Naive thymus-derived CD4-positive, alpha-beta T cell (primary cell): Measurements from ENCODE around the gene MYCL. TPM values are rescaled to one million over a fixed set of nuclear protein-coding genes. Genes with fewer than 3 reads are reported as not detected.

Experiments used
- ATAC-seq: fragments of 150-1000 bp; cut with Tn5 transposase; 2 replicates; pipeline ENCODE4 v1.10.0; 2021; ENCODE audit warnings: mild to moderate bottlenecking, moderate library complexity
- CTCF ChIA-PET: fragments of 350-600 bp; sonication (Branson Sonifier 250); formaldehyde crosslinking; loops from one replicate; lab custom pipeline; 2021; ENCODE audit warnings: antibody characterized with exemption; lab: Charles Lee
- POLR2A ChIA-PET: fragments of 350-600 bp; sonication (Branson Sonifier 250); formaldehyde crosslinking; loops from one replicate; lab custom pipeline; 2021; ENCODE audit warnings: antibody characterized with exemption, inconsistent platforms; lab: Charles Lee
- DNase-seq, 9 donors: peaks; one replicate each; pipeline versions ENCODE4 v3.0.0 to v3.0.0-alpha.2; 2020 to 2022; ENCODE audit warnings: mixed read lengths in 1 of 9
- H3K27ac ChIP-seq: one replicate; pipeline ENCODE4 v1.7.0; 2013; ENCODE audit warnings: mild to moderate bottlenecking, low read depth, low read length, moderate library complexity
- H3K27me3 ChIP-seq, 2 donors: one replicate each; pipeline ENCODE4 v1.7.0; 2013; ENCODE audit warnings: low read length in 2 of 2, mild to moderate bottlenecking in 2 of 2, moderate library complexity in 2 of 2; ENCODE audit not compliant: control insufficient read depth in 2 of 2, insufficient read depth in 2 of 2
- H3K36me3 ChIP-seq, 3 experiments: 1 replicate in 2 of 3; 2 replicates in 1 of 3; pipeline ENCODE4 v1.7.0; 2013; ENCODE audit warnings: low read length in 3 of 3, mild to moderate bottlenecking in 3 of 3, moderate library complexity in 1 of 3; ENCODE audit not compliant: insufficient read depth in 3 of 3, control insufficient read depth in 2 of 3
- H3K4me1 ChIP-seq, 2 donors: one replicate each; pipeline ENCODE4 v1.7.0; 2013; ENCODE audit warnings: low read length in 2 of 2, mild to moderate bottlenecking in 2 of 2, moderate library complexity in 1 of 2; ENCODE audit not compliant: control insufficient read depth in 2 of 2, insufficient read depth in 2 of 2
- H3K4me3 ChIP-seq: 2 replicates; pipeline ENCODE4 v1.7.0; 2013; ENCODE audit warnings: mild to moderate bottlenecking, low read length
- H3K9me3 ChIP-seq, 3 experiments: 1 replicate in 2 of 3; 2 replicates in 1 of 3; pipeline ENCODE4 v1.7.0; 2013; ENCODE audit warnings: low read length in 3 of 3; ENCODE audit not compliant: control insufficient read depth in 2 of 3
- H3K27ac Mint-ChIP-seq, 9 donors: one replicate each; pipeline ENCODE4 v1.8.0; 2020 to 2022; ENCODE audit warnings: mixed read lengths in 9 of 9, mild to moderate bottlenecking in 8 of 9, moderate library complexity in 5 of 9, inconsistent platforms in 2 of 9
- H3K27me3 Mint-ChIP-seq, 5 donors: one replicate each; pipeline ENCODE4 v1.8.0; 2021 to 2022; ENCODE audit warnings: mixed read lengths in 5 of 5, mild to moderate bottlenecking in 1 of 5
- H3K36me3 Mint-ChIP-seq, 5 donors: one replicate each; pipeline ENCODE4 v1.8.0; 2020 to 2022; ENCODE audit warnings: mixed read lengths in 5 of 5, mild to moderate bottlenecking in 3 of 5, inconsistent platforms in 1 of 5
- H3K4me1 Mint-ChIP-seq, 7 donors: one replicate each; pipeline ENCODE4 v1.8.0; 2020 to 2022; ENCODE audit warnings: mixed read lengths in 7 of 7, mild to moderate bottlenecking in 3 of 7, inconsistent platforms in 1 of 7
- H3K4me3 Mint-ChIP-seq, 10 donors: one replicate each; pipeline ENCODE4 v1.8.0; 2020 to 2022; ENCODE audit warnings: mild to moderate bottlenecking in 10 of 10, mixed read lengths in 10 of 10, moderate library complexity in 6 of 10, inconsistent platforms in 2 of 10
- H3K9me3 Mint-ChIP-seq, 11 donors: one replicate each; pipeline ENCODE4 v1.8.0; 2020 to 2022; ENCODE audit warnings: mixed read lengths in 11 of 11, mild to moderate bottlenecking in 4 of 11, inconsistent platforms in 1 of 11, moderate library complexity in 1 of 11
- intact Hi-C, 2 donors: fragments of 100-400 bp; cut with micrococcal nuclease; formaldehyde crosslinking; loops; one replicate each; pipeline ENCODE4 v1.15.1; 2023
- polyA plus RNA-seq, 2 donors: library from polyadenylated mRNA; unstranded; fragments of 300-500 nt; fragmentation: Illumina TruSeq; gene quantifications; one replicate each; pipeline ENCODE4 v1.2.3, GENCODE V29; 2021
- total RNA-seq, 6 experiments: library from RNA in 5 of 6; stranded (reverse) in 5 of 6; gene quantifications; 1 replicate in 5 of 6; 2 replicates in 1 of 6; pipeline ENCODE4 v1.2.3 and lab custom pipeline; 2021 to 2026

The MYCL gene
- total and polyA plus RNA-seq, 7 experiments from 2014 or later, result 0.05 to 8.1 (median 0.46) TPM; not detected in 2

DNA sequence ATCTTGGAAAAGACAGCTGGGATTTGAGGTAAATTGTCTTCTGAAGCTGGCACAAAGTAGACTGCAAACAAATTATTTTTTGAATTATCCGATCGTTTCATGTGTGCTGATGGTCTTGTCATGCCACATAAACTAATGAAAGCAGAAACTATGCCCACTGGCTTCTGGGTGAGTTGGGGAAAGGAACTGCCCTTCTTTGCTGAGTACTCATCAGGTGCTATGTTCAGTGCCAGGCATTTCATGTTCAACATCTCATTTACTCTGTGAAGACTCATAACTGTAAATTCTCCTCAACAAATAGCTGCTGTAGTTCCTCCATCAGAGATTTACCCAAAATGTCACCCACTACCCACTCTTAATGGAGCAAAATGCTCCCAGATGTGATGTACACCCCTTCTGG lies 19.6 kb downstream of the MYCL start:
- CTCF ChIA-PET, result interaction anchor here (0.6 to 1.5 kb wide), 3 partner anchors 20 to 65 kb away, joined by 3 to 4 read pairs (median 3); no protein-coding TSS in a partner anchor
- H3K4me3 ChIP-seq, result no peak overlapping the region

DNA sequence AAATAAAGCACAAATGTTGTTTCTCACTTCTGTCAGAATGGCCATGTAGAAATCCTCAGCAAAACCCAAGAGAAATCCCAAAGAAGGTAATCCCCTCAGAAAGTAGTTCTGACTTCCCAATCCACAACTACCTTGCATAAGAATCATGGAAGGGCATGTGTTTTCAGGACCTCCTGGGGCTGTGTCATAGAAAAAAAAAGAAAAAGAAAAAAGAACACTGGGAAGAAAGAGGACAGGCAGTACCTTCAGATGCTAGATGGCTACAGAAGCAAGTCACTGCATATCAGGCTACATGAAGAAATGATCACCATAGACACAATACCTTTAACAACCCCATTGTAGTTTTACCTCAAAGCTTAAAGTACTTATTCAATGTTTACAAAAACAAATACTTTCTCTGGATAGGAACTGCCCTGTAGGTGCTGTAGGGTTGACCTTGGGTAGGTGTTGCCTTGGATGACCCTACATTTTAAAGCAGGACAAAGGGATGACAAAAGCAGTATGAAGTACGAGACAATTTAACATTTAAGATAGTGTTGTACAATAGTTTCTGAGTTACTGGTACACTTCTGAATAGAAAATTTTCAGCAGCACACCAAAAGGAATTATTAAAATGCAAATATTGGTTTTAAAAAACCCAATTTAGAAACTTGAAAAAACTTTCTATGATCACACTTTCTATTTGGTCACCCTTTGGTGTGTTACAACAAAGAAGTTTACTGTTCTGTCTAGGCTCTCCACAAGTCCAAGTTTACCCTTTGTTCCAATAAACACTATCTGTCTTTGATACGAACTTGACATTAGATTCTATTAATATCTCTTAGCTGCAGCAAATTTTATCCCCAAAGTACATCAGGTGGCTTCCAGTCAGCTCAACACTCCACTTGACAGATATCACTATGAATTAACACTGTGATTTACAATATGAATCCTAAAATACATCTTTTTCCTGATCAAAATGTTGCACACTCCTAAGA lies 23.4 kb downstream of the MYCL start:
- ChIA-PET POLR2A (no interaction called here), CTCF (interaction anchor here (1.2 kb wide), 1 partner anchor 154 kb away, joined by 3 read pairs; no protein-coding TSS in a partner anchor)
- Mint-ChIP-seq H3K4me1 (peaks cover 36 to 75% (median 62%) of the 10 kb centered on the region in 7 donors), H3K36me3 (peaks cover 7 to 20% (median 14%) of the 10 kb centered on the region in 5 donors), H3K4me3 (no peak overlapping the region), H3K9me3 (no peaks in the 10 kb centered on the region), H3K27ac (peak overlapping the region in 1 of 9 donors; percentile 41), H3K27me3 (no peaks in the 10 kb centered on the region)
- Histone ChIP-seq H3K36me3 (peaks cover 0 to 4% (median 0%) of the 10 kb centered on the region in 3 experiments), H3K4me1 (peaks cover 9 to 16% of the 10 kb centered on the region in 2 donors), H3K27ac (no peak overlapping the region), H3K27me3 (no peaks in the 10 kb centered on the region), H3K4me3 (no peak overlapping the region), H3K9me3 (no peaks in the 10 kb centered on the region)
- DNase-seq (no peak), ATAC-seq (no peak)
- intact Hi-C loops, result no loop called here

More for the DNA sequence above, 19.6 kb downstream of the MYCL start:
- Mint-ChIP-seq H3K9me3 (no peaks in the 10 kb centered on the region), H3K27me3 (peaks cover 0 to 3% (median 0%) of the 10 kb centered on the region in 5 donors), H3K4me1 (peaks cover 32 to 57% (median 46%) of the 10 kb centered on the region in 7 donors), H3K27ac (peak overlapping the region in 2 of 9 donors; percentile 44 to 78), H3K36me3 (peaks cover 1 to 9% (median 4%) of the 10 kb centered on the region in 5 donors), H3K4me3 (peak overlapping the region; percentile 90 to 97 (median 95))
- Histone ChIP-seq H3K9me3 (no peaks in the 10 kb centered on the region), H3K27ac (no peak overlapping the region), H3K36me3 (peaks cover 0 to 5% (median 0%) of the 10 kb centered on the region in 3 experiments), H3K27me3 (no peaks in the 10 kb centered on the region), H3K4me1 (peaks cover 9 to 16% of the 10 kb centered on the region in 2 donors)
- DNase-seq (no peak), ATAC-seq (no peak)
- intact Hi-C loops, result loop anchor here (2.0 to 10.0 kb wide), 5 partner anchors 35 to 1867 kb away; partner anchors contain the start of genes MFSD2A (in 1 of the 2), PABPC4 (in 1 of the 2) and UTP11 (in 1 of the 2)
- POLR2A ChIA-PET, result interaction anchor here (1.0 kb wide), 1 partner anchor 40 kb away, joined by 3 read pairs; no protein-coding TSS in a partner anchor

DNA sequence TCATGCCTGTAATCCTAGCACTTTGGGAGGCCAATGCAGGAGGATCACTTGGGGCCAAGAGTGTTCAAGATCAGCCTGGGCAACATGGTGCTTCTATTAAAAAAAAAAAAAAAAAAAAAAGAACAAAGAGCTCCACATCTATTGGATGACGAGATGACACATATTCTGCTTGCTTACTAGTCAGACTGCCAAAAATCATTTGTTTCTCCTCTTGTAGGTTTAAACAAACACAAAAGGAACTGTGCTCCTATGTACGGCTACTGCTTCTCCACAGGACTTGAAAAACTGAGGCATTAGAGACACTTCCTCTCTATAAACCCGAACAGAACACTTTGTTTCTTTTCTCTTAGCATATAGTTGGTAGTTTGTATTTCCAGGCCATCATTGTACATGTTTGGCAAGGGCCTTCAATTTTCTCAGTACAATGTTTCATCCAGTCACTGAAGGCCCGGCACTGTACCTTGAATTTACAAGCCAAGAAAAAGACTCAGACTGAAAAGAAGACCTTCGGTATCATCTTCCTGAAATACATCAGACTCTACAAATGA lies 24.4 kb downstream of the MYCL start:
- H3K36me3 Mint-ChIP-seq, result peaks cover 7 to 20% (median 14%) of the 10 kb centered on the region in 5 donors
- Histone ChIP-seq H3K4me1 (peaks cover 3 to 15% of the 10 kb centered on the region in 2 donors), H3K27ac (no peak overlapping the region), H3K4me3 (no peak overlapping the region), H3K36me3 (no peaks in the 10 kb centered on the region), H3K27me3 (no peaks in the 10 kb centered on the region), H3K9me3 (no peaks in the 10 kb centered on the region)
- H3K4me1 Mint-ChIP-seq, result peaks cover 36 to 74% (median 63%) of the 10 kb centered on the region in 7 donors
- intact Hi-C loops, result no loop called here
- H3K27ac Mint-ChIP-seq, result peak overlapping the region in 1 of 9 donors; percentile 74
- H3K9me3 Mint-ChIP-seq, result no peaks in the 10 kb centered on the region
- H3K4me3 Mint-ChIP-seq, result peak overlapping the region in 1 of 10 donors; percentile 10
- CTCF ChIA-PET, result interaction anchor here (1.2 kb wide), 1 partner anchor 155 kb away, joined by 3 read pairs; no protein-coding TSS in a partner anchor
- no peak for ATAC-seq
- POLR2A ChIA-PET, result no interaction called here
- no peak for DNase-seq
- H3K27me3 Mint-ChIP-seq, result no peaks in the 10 kb centered on the region

DNA sequence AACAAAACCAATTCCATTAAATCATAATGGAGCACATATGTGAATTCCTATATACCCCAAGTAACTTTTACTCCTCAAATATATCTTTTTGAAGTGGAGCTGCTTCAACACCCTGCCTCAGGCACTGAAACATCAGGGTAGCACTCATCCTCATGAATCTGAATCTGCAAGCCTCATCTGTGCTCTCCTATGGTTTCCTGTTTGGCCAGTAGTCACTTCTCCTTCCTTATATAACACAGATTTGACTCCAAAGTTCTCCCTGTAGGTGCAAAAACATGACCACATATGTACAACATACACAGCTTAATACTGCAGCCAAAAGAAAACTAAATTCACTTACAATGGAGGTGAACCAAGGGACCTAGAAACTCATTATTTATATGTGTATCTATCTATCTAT lies 25.6 kb downstream of the MYCL start:
- Histone ChIP-seq H3K4me3 (no peak overlapping the region), H3K9me3 (no peaks in the 10 kb centered on the region), H3K27me3 (no peaks in the 10 kb centered on the region), H3K36me3 (no peaks in the 10 kb centered on the region), H3K4me1 (peaks cover 0 to 6% of the 10 kb centered on the region in 2 donors), H3K27ac (no peak overlapping the region)
- ChIA-PET POLR2A (no interaction called here), CTCF (no interaction called here)
- Mint-ChIP-seq H3K4me3 (no peak overlapping the region), H3K36me3 (peaks cover 7 to 24% (median 14%) of the 10 kb centered on the region in 5 donors), H3K4me1 (peaks cover 30 to 72% (median 60%) of the 10 kb centered on the region in 7 donors), H3K9me3 (no peaks in the 10 kb centered on the region), H3K27me3 (no peaks in the 10 kb centered on the region), H3K27ac (peak overlapping the region in 1 of 9 donors; percentile 29)
- no peak for DNase-seq
- peak; percentile 55 for ATAC-seq
- intact Hi-C loops, result no loop called here

DNA sequence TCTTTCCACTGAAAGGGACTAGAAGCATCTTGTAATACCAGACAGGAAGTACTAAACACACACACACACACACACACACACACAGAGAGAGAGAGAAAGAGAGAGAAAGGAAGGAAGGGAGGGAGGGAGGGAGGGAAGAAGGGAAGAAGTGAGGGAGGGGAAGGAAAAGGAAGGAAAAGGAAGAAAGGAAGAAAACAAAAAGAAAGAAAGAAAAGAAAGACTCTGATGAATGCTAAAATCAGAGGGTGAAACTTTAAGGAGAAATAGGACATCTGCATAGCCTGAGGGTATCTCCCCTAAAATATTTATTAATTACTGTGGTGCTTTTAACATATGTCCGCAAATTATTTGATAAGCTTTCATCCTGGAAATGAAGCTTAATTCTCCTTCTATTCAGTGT lies 29.0 kb downstream of the MYCL start:
- ChIA-PET POLR2A (interaction anchor here (1.0 kb wide), 1 partner anchor 27 kb away, joined by 3 read pairs; no protein-coding TSS in a partner anchor), CTCF (interaction anchor here (1.2 kb wide), 1 partner anchor 30 kb away, joined by 7 read pairs; the partner anchor contains the start of gene MYCL)
- Histone ChIP-seq H3K4me1 (peaks cover 0 to 5% of the 10 kb centered on the region in 2 donors), H3K27ac (no peak overlapping the region), H3K36me3 (no peaks in the 10 kb centered on the region), H3K9me3 (no peaks in the 10 kb centered on the region), H3K27me3 (no peaks in the 10 kb centered on the region), H3K4me3 (no peak overlapping the region)
- H3K36me3 Mint-ChIP-seq, result peaks cover 7 to 32% (median 18%) of the 10 kb centered on the region in 5 donors
- H3K27me3 Mint-ChIP-seq, result no peaks in the 10 kb centered on the region
- DNase-seq (peak in 2 of 9 donors; percentile 7 to 11), ATAC-seq (no peak)
- H3K4me1 Mint-ChIP-seq, result peaks cover 22 to 55% (median 44%) of the 10 kb centered on the region in 7 donors
- no peak overlapping the region for H3K4me3 Mint-ChIP-seq
- intact Hi-C loops, result no loop called here
- H3K9me3 Mint-ChIP-seq, result peaks cover 0 to 1% (median 0%) of the 10 kb centered on the region in 11 donors
- no peak overlapping the region for H3K27ac Mint-ChIP-seq

DNA sequence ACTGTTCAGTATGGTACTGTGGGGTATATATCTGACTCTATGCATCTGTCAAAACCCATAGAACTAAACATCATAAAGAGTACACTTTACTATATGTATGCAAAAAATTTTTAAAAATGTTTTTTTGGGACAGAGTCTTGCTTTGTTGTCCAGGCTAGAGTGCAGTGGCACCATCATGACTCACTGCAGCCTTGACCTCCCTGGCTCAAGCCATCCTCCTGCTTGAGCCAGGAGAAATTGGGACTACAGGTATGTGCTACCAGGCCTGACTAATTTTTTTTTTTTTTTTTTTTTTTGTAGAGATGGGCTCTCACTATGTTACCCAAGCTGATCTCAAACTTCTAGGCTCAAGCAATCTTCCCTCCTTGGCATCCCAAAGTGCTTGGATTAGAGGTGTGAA lies 29.9 kb downstream of the MYCL start:
- H3K4me1 ChIP-seq, result peaks cover 0 to 5% of the 10 kb centered on the region in 2 donors
- no peaks in the 10 kb centered on the region for H3K27me3 ChIP-seq
- H3K9me3 ChIP-seq, result no peaks in the 10 kb centered on the region
- CTCF ChIA-PET, result interaction anchor here (1.2 kb wide), 1 partner anchor 31 kb away, joined by 7 read pairs; the partner anchor contains the start of gene MYCL
- POLR2A ChIA-PET, result no interaction called here
- Mint-ChIP-seq H3K27ac (peak overlapping the region in 1 of 9 donors; percentile 59), H3K27me3 (no peaks in the 10 kb centered on the region), H3K9me3 (peaks cover 0 to 1% (median 0%) of the 10 kb centered on the region in 11 donors), H3K4me3 (no peak overlapping the region), H3K36me3 (peaks cover 0 to 25% (median 13%) of the 10 kb centered on the region in 5 donors), H3K4me1 (peaks cover 12 to 46% (median 35%) of the 10 kb centered on the region in 7 donors)
- H3K27ac ChIP-seq, result no peak overlapping the region
- intact Hi-C loops, result no loop called here
- DNase-seq, result no peak
- ATAC-seq, result no peak
- H3K36me3 ChIP-seq, result no peaks in the 10 kb centered on the region
- H3K4me3 ChIP-seq, result no peak overlapping the region
